GM19238 (cell line): ENCODE data around the gene MYO5A.
"Not testable (repeated sequence)": the region's sequence is repeated elsewhere in the genome, so short reads cannot be mapped to it uniquely, and the experiment has no call there.

Source experiments
- DNase-seq: peaks from one replicate; pipeline ENCODE4 v3.0.0; 2011; ENCODE audit warnings: low spot score; ENCODE audit not compliant: insufficient read length

Gene MYO5A

DNA sequence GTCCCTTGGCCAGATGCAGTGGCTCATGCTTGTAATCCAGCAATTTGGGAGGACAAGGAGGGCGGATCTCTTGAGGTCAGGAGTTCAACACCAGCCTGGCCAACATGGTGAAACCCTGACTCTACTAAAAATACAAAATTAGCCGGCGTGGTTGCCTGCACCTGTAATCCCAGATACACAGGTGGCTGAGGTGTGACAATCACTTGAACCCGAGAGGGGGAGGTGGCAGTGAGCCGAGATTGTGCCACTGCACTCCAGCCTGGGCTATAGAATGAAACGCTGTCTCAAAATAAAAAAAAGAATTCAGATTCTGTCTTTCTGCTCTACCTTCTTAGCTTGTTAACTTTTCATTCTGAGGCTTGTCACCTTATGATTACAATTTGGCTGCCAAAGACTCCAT lies 22.1 kb downstream of the MYO5A start:
- DNase-seq = no peak

DNA sequence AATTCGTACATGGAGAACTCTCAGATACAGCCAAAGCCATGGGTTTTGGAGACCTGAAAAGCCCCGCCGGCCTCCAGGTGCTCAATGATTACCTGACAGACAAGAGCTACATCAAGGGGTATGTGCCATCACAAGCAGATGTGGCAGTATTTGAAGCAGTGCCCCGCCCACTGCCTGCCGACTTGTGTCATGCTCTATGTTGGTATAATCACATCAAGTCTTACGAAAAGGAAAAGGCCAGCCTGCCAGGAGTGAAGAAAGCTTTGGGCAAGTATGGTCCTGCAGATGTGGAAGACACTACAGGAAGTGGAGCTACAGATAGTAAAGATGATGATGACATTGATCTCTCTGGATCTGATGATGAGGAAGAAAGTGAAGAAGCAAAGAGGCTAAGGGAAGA lies 23.5 kb downstream of the MYO5A start:
- no peak for DNase-seq

DNA sequence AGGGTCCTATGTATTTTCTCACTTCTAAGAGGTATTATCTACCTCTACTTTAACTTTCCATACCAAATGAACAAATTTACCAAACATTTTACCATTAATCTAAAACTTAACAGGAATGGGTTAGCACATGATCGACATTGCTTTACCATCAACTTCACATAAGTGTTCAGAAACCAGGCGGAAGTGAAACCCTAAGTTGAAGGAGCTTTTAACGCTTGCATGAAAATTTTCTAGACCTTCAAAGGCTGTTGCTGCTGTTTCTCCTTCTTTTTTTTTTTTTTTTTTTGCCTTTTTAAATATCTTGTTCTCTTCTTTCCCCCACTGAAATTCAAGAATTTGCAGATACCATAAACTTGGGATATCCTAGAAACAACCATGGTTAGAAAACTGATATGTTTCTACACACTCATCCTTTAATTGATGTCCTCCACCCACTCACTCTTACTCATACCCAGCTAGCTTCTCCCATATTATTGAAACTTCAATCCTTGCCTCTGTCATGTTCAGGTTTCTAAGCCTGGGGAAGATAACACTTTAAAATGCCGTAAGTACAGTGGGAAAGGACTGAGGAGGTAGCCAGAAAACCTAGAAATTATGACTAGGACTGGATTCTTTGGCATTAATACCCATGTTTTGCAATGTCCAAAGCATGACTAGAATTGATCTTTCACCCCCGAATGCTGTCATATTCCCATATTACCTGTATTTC lies 24.7 kb downstream of the MYO5A start:
- no peak for DNase-seq

DNA sequence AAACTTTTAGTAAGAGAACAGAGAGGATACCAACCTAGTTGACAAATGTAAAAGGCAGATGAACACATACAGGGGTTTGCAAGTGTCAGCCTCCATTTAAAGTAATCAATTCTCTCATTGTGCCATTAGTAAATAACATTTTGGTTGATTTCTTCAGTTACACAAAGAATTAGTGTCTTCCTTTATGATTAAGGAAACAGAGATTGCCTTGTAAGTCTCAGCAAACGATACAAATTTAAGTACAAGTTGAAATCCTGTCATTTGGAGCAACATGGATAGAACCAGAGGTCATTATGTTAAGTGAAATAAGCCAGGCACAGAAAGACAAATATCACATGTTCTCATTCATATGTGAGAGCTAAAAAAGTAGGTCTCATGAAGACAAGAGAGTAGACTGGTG lies 26.1 kb downstream of the MYO5A start:
- DNase-seq = no peak

DNA sequence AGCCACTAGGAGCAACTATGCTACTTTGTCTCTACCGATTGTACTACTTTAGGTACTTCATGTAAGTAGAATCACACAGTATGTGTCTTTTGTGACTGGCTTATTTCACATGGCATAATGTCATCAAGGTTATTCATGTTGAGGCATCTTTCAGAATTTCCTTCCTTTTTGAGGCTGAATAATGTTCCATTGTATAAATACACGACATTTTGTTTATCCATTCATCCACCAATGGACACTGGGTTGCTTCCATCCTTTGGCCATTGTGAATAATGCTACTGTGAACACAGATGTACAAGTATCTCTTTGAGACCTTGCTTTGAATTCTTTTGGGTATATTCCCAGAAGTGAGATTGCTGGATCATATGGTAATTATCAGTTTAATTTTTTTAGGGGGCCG lies 29.2 kb downstream of the MYO5A start:
- DNase-seq = no peak

DNA sequence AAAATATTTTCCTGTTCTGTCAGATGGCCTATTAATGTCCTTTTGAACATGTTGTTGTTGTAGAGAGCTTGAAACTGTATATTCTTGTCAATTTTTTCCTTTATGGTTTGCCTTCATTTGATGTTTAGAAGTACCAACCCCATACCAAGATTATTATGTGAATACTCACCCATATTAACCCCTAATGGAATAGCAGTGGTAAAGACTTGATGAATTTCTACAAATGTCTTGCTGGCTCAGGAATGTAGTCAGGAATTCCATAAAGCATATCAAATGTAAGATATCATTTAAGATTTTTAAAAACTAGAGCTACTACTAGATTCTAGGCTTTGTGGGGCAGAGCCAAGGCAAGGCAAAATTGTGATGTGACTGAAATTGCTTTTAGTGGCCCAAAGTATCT lies 30.0 kb downstream of the MYO5A start:
- no peak for DNase-seq

DNA sequence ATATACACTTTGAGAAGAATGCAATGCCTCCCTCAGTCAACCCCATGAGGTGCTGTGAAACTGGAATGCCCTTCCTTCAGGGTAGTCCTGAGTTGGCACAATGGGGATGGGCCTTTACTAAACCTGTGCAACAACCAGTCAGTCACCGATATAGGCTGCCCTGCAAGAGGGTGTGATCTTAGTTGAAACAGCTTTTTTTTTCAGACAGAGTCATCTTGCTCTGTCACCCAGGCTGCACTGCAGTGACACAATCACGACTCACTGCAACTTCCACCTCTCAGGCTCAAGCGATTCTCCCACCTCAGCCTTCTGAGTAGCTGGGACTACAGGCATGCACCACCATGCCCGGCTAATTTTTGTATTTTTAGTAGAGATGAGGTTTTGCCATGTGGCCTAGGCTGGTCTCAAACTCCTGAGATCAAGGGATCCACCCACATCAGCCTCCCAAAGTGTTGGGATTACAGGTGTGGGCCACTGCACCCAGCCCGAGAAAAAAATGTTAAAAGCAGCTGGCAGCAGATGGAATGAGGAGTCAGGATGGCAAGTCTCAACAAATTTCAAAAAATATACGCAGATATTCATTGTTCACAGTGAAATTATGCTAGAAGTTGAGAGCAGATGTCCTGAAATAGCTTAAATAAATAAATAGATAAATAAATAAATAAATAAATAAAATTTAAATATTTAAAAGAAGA lies 31.8 kb downstream of the MYO5A start:
- no peak for DNase-seq

DNA sequence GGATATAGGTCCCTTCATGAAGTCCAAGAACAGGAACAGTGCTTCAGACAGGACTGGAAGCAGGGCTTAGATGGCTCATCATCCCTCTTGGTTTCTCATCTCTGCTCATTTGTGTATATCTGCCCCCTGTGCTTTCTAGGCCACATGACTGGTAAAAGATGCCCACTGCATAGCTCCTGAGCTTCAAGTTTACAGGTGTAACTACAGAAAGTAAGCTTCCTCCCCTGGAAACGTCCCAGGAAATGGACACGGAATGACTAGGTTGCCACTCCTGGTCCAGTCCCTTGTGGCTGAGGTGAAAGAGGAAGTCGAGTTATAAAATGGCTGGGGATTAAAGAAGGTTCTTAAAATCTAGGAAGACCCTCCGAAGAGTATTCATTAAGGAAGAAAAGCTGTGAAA lies 32.5 kb downstream of the MYO5A start:
- DNase-seq = no peak

DNA sequence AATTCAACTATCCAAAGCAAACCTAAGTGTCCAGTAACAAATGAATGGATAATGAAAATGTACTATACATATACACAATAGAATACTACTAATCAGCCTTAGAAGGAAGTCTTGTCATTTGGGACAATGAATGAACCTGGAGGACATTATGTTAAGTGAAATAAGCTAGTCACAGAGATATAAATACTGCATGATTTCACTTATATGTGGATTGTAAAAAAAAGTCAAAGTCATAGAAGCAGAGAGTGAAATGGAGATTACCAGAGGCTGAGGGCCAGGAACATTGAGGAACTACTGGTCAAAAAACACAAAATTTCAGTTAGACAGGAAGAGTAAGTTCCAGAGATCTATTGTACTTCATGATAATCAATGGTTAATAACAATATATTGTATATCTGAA lies 33.6 kb downstream of the MYO5A start:
- DNase-seq = no peak

DNA sequence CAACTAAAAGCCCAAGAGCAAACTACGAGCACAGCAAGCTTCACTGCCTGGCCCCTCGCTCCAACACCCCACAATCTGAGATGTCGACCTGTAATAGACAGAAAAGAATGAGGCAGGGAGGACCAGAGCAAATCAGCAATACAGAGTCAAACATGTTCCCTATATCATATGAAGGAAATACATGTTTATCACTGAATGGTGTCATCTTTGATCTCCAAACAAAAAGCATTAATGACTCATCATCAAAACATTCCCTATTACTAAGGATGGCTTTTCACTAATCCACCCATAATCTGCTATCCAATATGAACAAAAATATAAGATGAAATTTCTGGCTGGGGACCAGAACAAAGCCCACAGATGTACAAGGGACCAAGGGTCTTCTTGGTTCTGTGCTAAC lies 34.7 kb downstream of the MYO5A start:
- DNase-seq = no peak

DNA sequence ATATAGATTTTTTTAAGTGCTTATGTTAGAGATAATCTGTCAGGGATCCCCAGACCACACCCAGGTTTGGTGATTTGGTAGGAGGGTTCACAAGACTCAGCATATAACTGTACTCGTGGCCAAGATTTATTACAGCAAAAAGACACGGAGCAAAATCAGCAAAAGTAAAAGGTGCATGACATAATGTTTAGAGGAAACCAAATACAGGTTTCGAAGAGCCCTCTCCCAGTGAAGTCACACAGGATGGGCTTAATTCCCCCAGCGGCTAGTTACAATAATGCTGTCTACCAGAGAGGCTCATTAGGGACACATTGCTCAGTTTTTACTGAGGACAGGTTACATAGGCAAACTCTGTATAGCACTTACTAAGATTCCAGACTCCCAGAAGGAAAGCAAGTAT lies 36.5 kb downstream of the MYO5A start:
- DNase-seq = no peak

DNA sequence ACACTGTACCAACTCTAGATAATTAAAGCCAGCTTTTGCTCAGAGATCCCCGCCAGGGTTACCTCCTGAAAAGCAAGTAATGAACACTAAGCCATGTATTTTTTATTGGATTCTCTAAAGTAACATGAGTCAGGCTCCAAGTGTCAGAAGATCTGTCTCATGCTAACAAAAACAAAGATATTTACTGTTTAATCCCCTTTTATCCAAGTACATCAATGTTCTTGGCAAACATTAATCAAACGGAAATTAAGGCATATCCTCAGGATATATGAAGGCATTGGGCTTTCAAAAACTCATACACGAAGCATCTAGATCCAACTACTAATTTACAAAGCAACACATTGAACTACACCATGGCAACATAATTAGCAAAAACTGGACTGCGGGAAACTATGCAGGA lies 37.2 kb downstream of the MYO5A start:
- DNase-seq = no peak

DNA sequence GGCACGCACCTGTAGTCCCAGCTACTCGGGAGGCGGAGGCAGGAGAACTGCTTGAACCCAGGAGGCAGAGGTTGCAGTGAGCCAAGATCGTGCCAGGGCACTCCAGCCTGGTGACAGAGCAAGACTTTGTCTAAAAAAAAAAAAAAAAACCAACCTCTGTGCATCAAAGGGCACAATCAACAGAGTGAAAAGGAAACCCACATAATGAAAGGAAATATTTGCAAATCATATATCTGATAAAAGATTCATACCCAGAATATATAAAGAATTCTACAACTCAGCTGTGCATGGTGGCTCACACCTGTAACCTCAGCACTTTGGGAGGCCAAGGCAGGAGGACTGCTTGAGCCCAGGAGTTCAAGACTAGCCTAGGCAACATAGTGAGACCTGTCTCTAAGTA lies 39.2 kb downstream of the MYO5A start:
- not testable (repeated sequence) for DNase-seq

DNA sequence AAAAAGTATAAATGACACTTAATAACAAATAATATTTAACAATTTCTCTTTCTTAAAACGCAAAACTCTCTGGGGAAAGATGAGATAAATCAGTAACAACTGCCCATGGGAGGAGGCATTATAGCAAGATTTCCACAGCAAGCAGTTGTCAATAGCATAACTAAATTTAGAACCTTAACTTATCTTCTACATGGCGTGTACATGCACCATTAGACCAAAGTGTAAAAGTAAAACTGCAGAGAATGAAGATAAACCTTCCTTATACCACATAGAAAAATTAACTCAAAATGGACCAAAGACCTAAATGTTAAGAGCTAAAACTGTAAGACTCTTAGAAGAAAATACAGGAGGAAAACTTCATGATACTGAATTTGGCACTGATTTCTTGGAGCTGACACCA lies 39.9 kb downstream of the MYO5A start:
- no peak for DNase-seq

DNA sequence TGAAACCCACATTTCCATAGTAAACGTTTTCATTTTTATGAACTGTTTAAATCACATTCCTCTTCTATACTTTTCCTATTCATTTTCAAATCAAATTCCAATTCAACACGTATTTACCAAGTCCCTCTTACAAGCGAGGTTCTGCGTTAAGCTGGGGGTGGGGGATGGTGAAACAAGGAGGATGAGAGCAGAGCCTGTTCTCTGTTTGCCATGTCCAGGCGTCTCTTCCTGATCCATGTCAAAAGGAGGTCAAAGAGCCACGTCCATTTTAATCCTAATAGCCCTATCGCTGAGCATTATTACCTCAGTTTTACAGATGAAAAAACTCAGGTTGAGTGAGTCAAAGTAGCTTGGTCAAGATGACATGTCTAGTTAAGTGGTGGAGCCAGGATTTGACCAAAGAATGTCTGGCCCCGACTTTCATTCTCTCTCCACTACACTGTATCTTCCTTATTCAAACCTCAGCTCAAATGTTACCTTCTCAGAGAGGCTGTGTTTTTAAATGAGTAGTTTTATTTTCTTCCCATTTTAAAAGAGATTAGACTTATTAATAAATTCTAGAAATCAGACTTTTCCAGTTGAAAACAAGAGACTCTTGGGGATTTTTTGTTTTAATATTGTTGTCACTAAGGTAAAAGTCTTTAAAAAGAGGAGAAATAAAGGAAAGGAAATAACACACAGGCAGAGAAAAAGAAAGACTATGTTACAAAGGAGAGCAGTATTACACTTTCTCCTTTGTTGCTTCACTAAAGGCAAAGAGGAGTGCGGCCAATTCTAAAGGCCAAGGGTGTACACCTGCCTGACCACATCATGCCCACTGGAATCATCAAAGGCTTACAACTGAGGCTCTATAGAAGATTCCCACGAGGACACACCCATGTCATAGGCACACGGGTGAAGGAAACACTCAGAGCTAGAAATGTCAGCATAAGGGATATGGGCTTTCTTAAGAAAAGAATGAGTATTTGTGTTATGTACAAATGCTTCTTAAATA lies 42.4 kb downstream of the MYO5A start:
- DNase-seq = no peak

DNA sequence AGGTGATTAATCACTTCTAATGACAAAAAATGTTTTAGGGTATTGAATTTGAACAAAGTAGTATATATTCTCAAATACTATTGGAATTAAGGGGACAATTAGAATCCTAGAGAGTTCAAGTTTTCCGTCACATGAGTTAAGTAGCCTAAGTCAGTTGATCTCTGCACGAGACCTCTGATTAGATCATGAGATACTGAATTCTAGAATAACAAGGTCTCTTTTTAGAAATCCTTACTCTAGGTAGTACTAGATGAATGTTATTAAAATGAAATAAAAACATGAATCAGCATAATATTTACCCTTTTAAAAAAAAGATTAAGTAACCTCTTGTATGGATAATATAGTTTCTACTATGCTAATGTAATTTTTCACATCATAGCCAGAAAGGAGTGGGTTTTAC lies 43.4 kb downstream of the MYO5A start:
- DNase-seq = no peak

DNA sequence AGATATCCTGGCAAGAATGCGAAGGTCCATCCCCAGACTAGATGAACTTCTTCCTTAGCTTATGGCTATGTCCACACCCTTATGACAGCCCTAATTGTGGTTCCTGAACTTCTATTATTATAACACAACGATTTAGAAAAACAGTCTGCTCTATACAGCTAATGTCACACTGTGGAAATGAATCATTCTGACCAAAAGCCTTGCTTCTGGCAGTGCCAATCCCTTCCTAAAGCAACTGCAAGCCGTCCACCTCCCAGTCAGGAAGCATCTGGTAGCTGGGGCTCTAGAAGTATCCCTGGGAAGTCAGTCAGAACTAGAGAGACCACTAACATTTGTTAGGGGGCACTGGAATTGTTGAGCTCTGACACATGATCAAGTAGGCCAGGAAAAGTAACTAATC lies 45.0 kb downstream of the MYO5A start:
- no peak for DNase-seq

DNA sequence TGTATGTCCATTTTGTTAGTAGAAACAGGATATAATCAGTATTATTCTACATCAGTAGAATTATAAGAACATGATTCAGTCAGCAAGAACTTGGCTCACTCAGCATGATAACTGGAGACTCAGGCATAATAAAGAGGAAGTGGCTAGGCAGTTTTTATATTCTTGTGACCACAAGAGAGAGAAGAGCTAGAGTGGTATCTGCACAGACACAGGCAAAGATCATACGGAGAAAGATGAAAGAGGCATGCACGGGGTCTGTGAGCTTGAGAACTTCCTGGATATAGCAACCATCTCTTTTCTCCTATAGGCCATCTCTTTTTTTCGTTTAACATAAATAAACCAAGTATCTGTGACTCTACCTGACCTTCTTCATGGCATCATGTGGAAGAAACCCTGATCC lies 46.8 kb downstream of the MYO5A start:
- DNase-seq = peak; percentile 51

DNA sequence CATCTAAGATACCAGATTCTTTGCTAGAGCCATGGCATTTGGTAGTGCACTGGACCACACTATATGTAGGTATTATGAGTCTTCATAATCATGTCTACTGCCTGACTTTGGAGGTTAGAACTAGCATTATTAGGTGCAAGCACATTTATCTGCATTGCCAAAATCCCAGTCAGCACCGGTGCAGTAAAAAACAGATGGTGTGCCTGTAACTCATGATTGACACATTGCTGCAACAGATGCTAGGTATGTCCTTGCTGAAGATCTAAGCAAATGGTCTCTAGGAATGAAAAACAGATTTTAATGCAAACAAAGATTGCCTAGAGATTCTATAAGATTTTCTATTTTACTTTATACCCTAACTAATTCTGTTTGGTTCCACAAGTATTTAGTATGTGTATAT lies 47.7 kb downstream of the MYO5A start:
- DNase-seq = no peak

DNA sequence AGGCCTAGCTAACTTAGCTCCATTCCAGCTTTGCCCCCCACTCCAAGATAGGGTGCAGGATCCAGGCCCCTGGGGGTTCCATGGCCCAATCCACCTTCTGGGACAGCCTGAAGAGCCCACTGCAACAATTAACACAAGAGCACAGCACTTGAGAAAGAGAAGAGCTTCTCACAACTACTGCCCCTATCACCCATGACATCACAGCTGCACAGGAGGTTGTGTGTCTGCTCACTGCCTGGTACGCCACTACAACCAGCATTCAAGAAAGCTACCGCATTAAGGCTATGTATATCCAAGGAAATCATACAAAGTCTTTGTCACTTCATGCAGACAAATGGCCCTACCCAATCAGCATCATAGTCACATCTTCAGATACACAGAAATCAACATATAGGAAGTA lies 62.0 kb downstream of the MYO5A start:
- DNase-seq = no peak

DNA sequence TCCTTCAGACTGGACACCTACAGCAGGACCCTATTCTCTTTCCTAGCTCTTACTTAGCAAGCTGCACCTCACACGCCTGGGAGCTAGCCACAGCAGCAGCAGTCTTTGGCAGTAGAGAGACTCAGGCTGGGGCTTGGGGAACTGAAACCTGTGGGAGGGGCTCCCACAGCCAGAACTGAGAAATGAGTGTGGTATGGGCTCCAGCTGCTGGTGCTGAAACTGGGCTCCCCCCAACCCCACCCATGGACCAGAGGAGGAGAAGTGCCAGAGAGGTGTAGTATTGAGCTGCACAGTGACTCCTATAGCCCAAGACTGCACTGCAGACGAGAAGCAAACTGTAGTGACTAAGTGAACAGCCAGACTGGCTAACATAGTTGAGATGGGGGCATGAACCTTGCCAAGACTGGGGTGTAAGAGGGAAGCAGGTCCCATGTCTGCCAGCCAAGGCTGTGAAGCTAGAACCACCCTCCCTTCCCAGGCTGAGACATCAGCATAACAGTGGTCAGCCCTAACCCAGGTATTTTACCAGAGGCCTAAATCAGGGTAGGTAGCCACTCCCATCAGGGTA lies 62.5 kb downstream of the MYO5A start:
- peak; percentile 78 for DNase-seq

DNA sequence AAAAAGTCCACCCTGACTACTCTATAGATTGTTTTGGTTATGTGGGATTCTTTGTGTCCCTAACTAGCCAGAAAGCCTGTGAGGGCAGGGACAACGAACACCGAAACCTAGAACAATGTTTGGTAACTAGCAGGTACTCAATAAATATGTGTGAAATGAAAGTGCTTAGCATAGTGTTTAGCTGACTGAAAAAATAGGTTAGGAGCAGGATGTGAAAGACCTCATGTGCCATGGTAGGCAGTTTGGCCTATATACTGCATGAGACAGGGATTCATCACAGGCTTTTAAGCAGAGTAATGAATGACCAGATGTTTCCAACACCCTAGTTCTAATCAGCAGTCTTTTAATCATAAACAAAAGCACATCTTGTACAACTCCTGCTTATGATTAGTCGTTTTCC lies 64.2 kb downstream of the MYO5A start:
- DNase-seq = peak; percentile 35
